HEK293 (cell line): ENCODE results near the gene BICD1.
A peak's percentile ranks its signal among the peaks of the same experiment; 100 is the strongest.

Source experiments
- CTCF ChIA-PET: fragments of 350-600 bp; formaldehyde crosslinking; extraction: SDS; loops from one replicate; lab custom pipeline; 2021; ENCODE audit warnings: antibody characterized with exemption; lab: Yijun Ruan, JAX
- POLR2A ChIA-PET: fragments of 300-600 bp; formaldehyde crosslinking; extraction: SDS; loops from one replicate; lab custom pipeline; 2020; ENCODE audit warnings: antibody characterized with exemption, inconsistent platforms; lab: Yijun Ruan, JAX
- H3K27ac ChIP-seq: fragments of 200-500 bp; sonication (Bioruptor generic); 2 replicates; pipeline ENCODE4 v1.5.1; 2014; ENCODE audit warnings: low read depth, low read length, control low read depth, inconsistent platforms; ENCODE audit errors: extremely low read depth
- H3K36me3 ChIP-seq, 2 experiments: fragments of 200-500 bp in 1 of 2; sonication (Bioruptor generic) in 1 of 2; 1 replicate in 1 of 2; 2 replicates in 1 of 2; pipeline ENCODE4 v1.5.1; 2014 to 2017; ENCODE audit warnings: inconsistent platforms in 2 of 2, low read length in 2 of 2; ENCODE audit not compliant: control insufficient read depth in 2 of 2, insufficient read depth in 1 of 2
- H3K4me1 ChIP-seq: fragments of 200-500 bp; sonication (Bioruptor generic); 2 replicates; pipeline ENCODE4 v1.5.1; 2014; ENCODE audit warnings: mild to moderate bottlenecking, low read length, inconsistent platforms; ENCODE audit not compliant: control insufficient read depth, insufficient read depth
- H3K4me3 ChIP-seq: 2 replicates; pipeline ENCODE4 v1.5.1; 2011; ENCODE audit warnings: low read depth, mild to moderate bottlenecking, control low read depth, low read length, moderate library complexity
- H3K9me3 ChIP-seq: fragments of 200-500 bp; sonication (Bioruptor generic); 2 replicates; pipeline ENCODE4 v1.5.1; 2014; ENCODE audit warnings: low read depth, low read length, inconsistent platforms; ENCODE audit not compliant: control insufficient read depth, insufficient read depth
- EGR2 ChIP-seq: fragments of 450-650 bp; formaldehyde crosslinking; IDR thresholded peaks from 2 replicates; pipeline ENCODE4 v1.5.1; 2016; ENCODE audit warnings: low read depth, missing biosample characterization, missing genetic modification characterization
- GLI2 ChIP-seq: fragments of 450-650 bp; formaldehyde crosslinking; IDR thresholded peaks from 2 replicates; pipeline ENCODE4; 2017; ENCODE audit warnings: missing biosample characterization, missing genetic modification characterization, low read depth, borderline replicate concordance
- HOXA7 ChIP-seq: sonication (generic); formaldehyde crosslinking; IDR thresholded peaks from 2 replicates; pipeline ENCODE4 v1.8.1; 2022; ENCODE audit warnings: missing genetic modification reagents, borderline replicate concordance
- SALL2 ChIP-seq: fragments of 450-650 bp; formaldehyde crosslinking; IDR thresholded peaks from 2 replicates; pipeline ENCODE4 v1.5.0; 2017; ENCODE audit warnings: missing biosample characterization, mild to moderate bottlenecking, missing genetic modification characterization, borderline replicate concordance
- SETDB1 ChIP-seq: IDR thresholded peaks from one replicate; pipeline ENCODE4 v1.6.1; 2017; ENCODE audit warnings: mild to moderate bottlenecking, low read length, moderate library complexity, mixed read lengths; ENCODE audit not compliant: insufficient read length
- ZBTB20 ChIP-seq: fragments of 450-650 bp; formaldehyde crosslinking; IDR thresholded peaks from 2 replicates; pipeline ENCODE4 v1.5.1; 2016; ENCODE audit warnings: missing biosample characterization, missing genetic modification characterization
- ZFP3 ChIP-seq: fragments of 450-650 bp; formaldehyde crosslinking; IDR thresholded peaks from 2 replicates; pipeline ENCODE4 v1.5.1; 2016; ENCODE audit warnings: low read depth, missing biosample characterization, missing genetic modification characterization
- ZNF23 ChIP-seq: fragments of 450-650 bp; formaldehyde crosslinking; IDR thresholded peaks from 2 replicates; pipeline ENCODE4 v1.5.1; 2016; ENCODE audit warnings: missing biosample characterization, missing genetic modification characterization, borderline replicate concordance
- ZNF292 ChIP-seq: fragments of 450-650 bp; formaldehyde crosslinking; IDR thresholded peaks from 2 replicates; pipeline ENCODE4 v1.5.1; 2016; ENCODE audit warnings: low read depth, missing biosample characterization, missing genetic modification characterization, borderline replicate concordance
- ZNF302 ChIP-seq: fragments of 450-650 bp; formaldehyde crosslinking; IDR thresholded peaks from 2 replicates; pipeline ENCODE4 v1.5.1; 2016; ENCODE audit warnings: missing biosample characterization, missing genetic modification characterization, low read depth
- ZNF311 ChIP-seq: fragments of 450-650 bp; formaldehyde crosslinking; IDR thresholded peaks from 2 replicates; pipeline ENCODE4 v1.5.1; 2017; ENCODE audit warnings: missing biosample characterization, missing genetic modification characterization, borderline replicate concordance
- ZNF555 ChIP-seq: fragments of 450-650 bp; formaldehyde crosslinking; conservative IDR thresholded peaks from 2 replicates; pipeline ENCODE4 v1.5.1; 2017; ENCODE audit warnings: missing biosample characterization, mild to moderate bottlenecking, missing genetic modification characterization, inconsistent platforms
- ZNF610 ChIP-seq: fragments of 450-650 bp; formaldehyde crosslinking; IDR thresholded peaks from 2 replicates; pipeline ENCODE4 v1.5.1; 2016; ENCODE audit warnings: missing biosample characterization, missing genetic modification characterization, borderline replicate concordance
- ZNF623 ChIP-seq: fragments of 450-650 bp; formaldehyde crosslinking; IDR thresholded peaks from 2 replicates; pipeline ENCODE4 v1.5.1; 2016; ENCODE audit warnings: missing biosample characterization, missing genetic modification characterization
- ZNF624 ChIP-seq: fragments of 450-650 bp; formaldehyde crosslinking; IDR thresholded peaks from 2 replicates; pipeline ENCODE4 v1.5.1; 2017; ENCODE audit warnings: missing biosample characterization, missing genetic modification characterization
- ZNF791 ChIP-seq: fragments of 450-650 bp; formaldehyde crosslinking; IDR thresholded peaks from 2 replicates; pipeline ENCODE4 v1.5.1; 2016; ENCODE audit warnings: missing biosample characterization, missing genetic modification characterization
- ZNF830 ChIP-seq: fragments of 450-650 bp; IDR thresholded peaks from 2 replicates; pipeline ENCODE4 v1.5.0; 2018; ENCODE audit warnings: missing biosample characterization, missing genetic modification characterization, low read depth, mild to moderate bottlenecking, moderate library complexity
- ZNF837 ChIP-seq: fragments of 450-650 bp; formaldehyde crosslinking; IDR thresholded peaks from 2 replicates; pipeline ENCODE4 v1.5.1; 2016; ENCODE audit warnings: missing biosample characterization, missing genetic modification characterization
- TF ChIP-seq, protein P1 (sequence below): fragments of 450-650 bp; formaldehyde crosslinking; IDR thresholded peaks from 2 replicates; pipeline ENCODE4 v1.5.1; 2017; ENCODE audit warnings: missing biosample characterization, missing genetic modification characterization
- TF ChIP-seq, protein P2 (sequence below): fragments of 450-650 bp; formaldehyde crosslinking; IDR thresholded peaks from 2 replicates; pipeline ENCODE4 v1.5.1; 2016; ENCODE audit warnings: missing biosample characterization, missing genetic modification characterization
- TF ChIP-seq, protein P3 (sequence below): fragments of 450-650 bp; formaldehyde crosslinking; IDR thresholded peaks from 2 replicates; pipeline ENCODE4 v1.5.1; 2016; ENCODE audit warnings: missing biosample characterization, missing genetic modification characterization
- TF ChIP-seq, protein P4 (sequence below): fragments of 450-650 bp; formaldehyde crosslinking; IDR thresholded peaks from 2 replicates; pipeline ENCODE4 v1.5.1; 2016; ENCODE audit warnings: missing biosample characterization, missing genetic modification characterization

BICD1 gene

DNA sequence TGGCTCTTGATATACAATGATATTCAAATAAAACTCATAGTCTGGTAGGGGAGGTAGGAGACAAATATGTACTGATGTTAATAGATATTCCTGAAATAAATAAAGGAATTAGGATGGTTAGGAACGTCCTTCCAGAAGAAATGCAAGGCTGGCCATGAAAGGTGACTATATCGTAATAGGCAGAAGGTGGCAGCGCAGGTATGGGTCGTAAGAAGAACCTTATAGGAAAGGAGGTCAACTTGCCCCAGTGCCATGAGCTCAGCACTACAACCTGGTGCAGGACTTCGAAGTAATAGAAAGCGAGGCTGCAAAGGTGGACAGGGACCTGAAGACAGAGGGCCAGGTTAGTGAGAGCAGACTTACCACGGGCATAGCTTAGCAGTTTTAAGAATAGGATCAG is 237.4 kb downstream of the BICD1 start:
- POLR2A ChIA-PET, result no interaction called here
- no peak for TF ChIP-seq ZBTB20
- no peak for TF ChIP-seq EGR2
- no peak for TF ChIP-seq ZNF555 (tag by site-specific recombination)
- TF ChIP-seq GLI2, result no peak
- no peak for TF ChIP-seq ZNF624 (tag by site-specific recombination)
- TF ChIP-seq, protein P1, sequence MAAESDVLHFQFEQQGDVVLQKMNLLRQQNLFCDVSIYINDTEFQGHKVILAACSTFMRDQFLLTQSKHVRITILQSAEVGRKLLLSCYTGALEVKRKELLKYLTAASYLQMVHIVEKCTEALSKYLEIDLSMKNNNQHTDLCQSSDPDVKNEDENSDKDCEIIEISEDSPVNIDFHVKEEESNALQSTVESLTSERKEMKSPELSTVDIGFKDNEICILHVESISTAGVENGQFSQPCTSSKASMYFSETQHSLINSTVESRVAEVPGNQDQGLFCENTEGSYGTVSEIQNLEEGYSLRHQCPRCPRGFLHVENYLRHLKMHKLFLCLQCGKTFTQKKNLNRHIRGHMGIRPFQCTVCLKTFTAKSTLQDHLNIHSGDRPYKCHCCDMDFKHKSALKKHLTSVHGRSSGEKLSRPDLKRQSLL (tag by site-specific recombination), result no peak
- no peak for TF ChIP-seq ZNF23
- no peak for TF ChIP-seq ZNF302 (tag by site-specific recombination)
- TF ChIP-seq ZNF610 (tag by site-specific recombination), result no peak
- no peak for TF ChIP-seq ZNF292
- TF ChIP-seq SALL2 (tag by site-specific recombination), result no peak
- TF ChIP-seq ZFP3 (tag by site-specific recombination), result no peak
- no peak for TF ChIP-seq ZNF623 (tag by site-specific recombination)
- no peak for TF ChIP-seq HOXA7 (CRISPR knock-in tag)
- no peak for TF ChIP-seq ZNF311
- TF ChIP-seq, protein P2, sequence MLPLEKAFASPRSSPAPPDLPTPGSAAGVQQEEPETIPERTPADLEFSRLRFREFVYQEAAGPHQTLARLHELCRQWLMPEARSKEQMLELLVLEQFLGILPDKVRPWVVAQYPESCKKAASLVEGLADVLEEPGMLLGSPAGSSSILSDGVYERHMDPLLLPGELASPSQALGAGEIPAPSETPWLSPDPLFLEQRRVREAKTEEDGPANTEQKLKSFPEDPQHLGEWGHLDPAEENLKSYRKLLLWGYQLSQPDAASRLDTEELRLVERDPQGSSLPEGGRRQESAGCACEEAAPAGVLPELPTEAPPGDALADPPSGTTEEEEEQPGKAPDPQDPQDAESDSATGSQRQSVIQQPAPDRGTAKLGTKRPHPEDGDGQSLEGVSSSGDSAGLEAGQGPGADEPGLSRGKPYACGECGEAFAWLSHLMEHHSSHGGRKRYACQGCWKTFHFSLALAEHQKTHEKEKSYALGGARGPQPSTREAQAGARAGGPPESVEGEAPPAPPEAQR (tag by site-specific recombination), result no peak
- Histone ChIP-seq H3K27ac (no peak overlapping the region), H3K4me3 (no peak overlapping the region), H3K36me3 (peaks cover 0 to 5% of the 10 kb centered on the region in 2 experiments), H3K9me3 (no peaks in the 10 kb centered on the region), H3K4me1 (no peaks in the 10 kb centered on the region)
- CTCF ChIA-PET, result interaction anchor here (0.5 kb wide), 1 partner anchor 1058 kb away, joined by 3 read pairs; no protein-coding TSS in a partner anchor

DNA sequence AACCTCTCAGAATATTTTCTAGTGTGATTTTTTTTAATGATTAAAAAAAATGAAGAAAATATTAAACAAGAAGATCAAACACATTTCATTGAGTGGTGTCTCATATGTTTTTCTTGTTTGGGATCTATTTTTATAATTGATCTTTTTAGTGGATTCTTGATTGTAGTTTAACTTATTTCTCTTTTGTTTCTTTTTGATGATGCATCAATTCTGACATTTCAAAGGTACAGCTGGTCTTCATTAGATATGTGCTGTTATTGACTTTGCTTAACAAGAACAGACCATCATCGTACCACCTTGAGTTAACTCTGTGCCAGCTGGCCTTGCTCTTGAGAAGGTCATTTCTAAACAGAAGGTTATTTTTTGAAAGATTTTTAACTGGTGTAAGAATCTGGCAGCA is 246.9 kb downstream of the BICD1 start:
- Histone ChIP-seq H3K4me3 (no peak overlapping the region), H3K9me3 (no peaks in the 10 kb centered on the region), H3K27ac (no peak overlapping the region), H3K36me3 (peaks cover 0 to 3% of the 10 kb centered on the region in 2 experiments; a peak in 2 of 3 replicates)
- ChIA-PET POLR2A (interaction anchor here (0.5 kb wide), 1 partner anchor 14 kb away, joined by 4 read pairs; no protein-coding TSS in a partner anchor), CTCF (interaction anchor here (0.9 to 1.1 kb wide), 2 partner anchors 12 to 16 kb away, joined by 3 read pairs; no protein-coding TSS in a partner anchor)
- TF ChIP-seq SETDB1, result no peak
- no peak for TF ChIP-seq ZNF830 (tag by site-specific recombination)
- no peak for TF ChIP-seq ZNF791 (tag by site-specific recombination)
- no peak for TF ChIP-seq ZNF837
- TF ChIP-seq, all 188 proteins: peak for 0
- H3K4me1 ChIP-seq, result no peaks in the 10 kb centered on the region

DNA sequence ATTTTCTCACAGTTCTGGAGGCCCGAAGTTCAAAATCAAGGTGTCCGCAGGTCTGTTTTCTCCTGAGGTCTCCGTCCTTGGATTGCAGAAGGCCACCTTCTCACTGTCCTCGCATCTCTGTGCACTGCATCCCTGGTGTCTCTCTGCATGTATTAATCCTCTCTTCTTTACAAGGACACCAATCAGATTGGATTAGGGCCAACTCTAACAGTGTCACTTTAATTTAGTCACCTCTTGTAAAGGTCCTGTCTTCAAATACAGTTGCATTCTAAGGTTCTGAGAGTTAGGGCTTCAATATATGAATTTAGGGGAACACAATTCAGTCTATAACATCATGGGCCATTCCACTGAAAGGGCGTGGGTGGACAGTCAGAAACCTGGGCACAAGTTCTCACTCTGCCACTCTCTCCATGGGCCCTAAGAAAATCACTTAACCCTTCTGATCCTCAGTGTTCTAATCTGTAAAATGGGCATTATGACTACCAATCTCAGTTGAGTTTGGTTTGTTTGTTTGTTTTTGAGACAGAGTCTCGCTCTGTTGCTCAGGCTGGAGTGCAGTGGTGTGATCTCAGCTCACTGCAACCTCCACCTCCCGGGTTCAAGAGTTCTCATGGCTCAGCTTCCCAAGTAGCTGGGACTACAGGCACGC is 251.1 kb downstream of the BICD1 start:
- Histone ChIP-seq H3K9me3 (no peaks in the 10 kb centered on the region), H3K4me3 (no peak overlapping the region), H3K36me3 (no peaks in the 10 kb centered on the region), H3K4me1 (no peaks in the 10 kb centered on the region), H3K27ac (no peak overlapping the region)
- CTCF ChIA-PET, result no interaction called here
- TF ChIP-seq, protein P3, sequence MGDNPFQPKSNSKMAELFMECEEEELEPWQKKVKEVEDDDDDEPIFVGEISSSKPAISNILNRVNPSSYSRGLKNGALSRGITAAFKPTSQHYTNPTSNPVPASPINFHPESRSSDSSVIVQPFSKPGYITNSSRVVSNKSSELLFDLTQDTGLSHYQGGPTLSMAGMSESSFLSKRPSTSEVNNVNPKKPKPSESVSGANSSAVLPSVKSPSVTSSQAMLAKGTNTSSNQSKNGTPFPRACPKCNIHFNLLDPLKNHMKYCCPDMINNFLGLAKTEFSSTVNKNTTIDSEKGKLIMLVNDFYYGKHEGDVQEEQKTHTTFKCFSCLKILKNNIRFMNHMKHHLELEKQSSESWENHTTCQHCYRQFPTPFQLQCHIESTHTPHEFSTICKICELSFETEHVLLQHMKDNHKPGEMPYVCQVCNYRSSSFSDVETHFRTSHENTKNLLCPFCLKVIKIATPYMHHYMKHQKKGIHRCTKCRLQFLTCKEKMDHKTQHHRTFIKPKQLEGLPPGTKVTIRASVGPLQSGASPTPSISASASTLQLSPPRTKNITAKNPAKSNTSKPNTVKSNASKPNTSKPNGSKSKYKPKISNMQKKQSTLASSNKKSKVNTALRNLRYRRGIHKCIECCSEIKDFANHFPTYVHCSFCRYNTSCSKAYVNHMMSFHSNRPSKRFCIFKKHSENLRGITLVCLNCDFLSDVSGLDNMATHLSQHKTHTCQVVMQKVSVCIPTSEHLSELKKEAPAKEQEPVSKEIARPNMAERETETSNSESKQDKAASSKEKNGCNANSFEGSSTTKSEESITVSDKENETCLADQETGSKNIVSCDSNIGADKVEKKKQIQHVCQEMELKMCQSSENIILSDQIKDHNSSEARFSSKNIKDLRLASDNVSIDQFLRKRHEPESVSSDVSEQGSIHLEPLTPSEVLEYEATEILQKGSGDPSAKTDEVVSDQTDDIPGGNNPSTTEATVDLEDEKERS (tag by site-specific recombination), result no peak
- TF ChIP-seq, protein P4, sequence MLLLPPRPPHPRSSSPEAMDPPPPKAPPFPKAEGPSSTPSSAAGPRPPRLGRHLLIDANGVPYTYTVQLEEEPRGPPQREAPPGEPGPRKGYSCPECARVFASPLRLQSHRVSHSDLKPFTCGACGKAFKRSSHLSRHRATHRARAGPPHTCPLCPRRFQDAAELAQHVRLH (tag by site-specific recombination), result 0 out of 2 replicates have a peak, but pooled peaks have one; percentile 23
- POLR2A ChIA-PET, result no interaction called here
